K562 (cell line): ENCODE measurements around the gene CYP2A6. TPM values are rescaled to one million over a fixed set of nuclear protein-coding genes. Genes with fewer than 3 reads are reported as not detected.
A peak's percentile ranks its signal among the peaks of the same experiment; 100 is the strongest.

Experiments used
- CBFA2T3 ChIP-seq: fragments of 450-650 bp; IDR thresholded peaks from 2 replicates; pipeline ENCODE4 v1.6.1; 2017
- CREB3 ChIP-seq: fragments of 450-650 bp; conservative IDR thresholded peaks from 2 replicates; pipeline ENCODE4 v1.6.1; 2016; ENCODE audit warnings: missing genetic modification characterization, low read depth, mild to moderate bottlenecking, missing compliant biosample characterization, moderate library complexity
- DDX20 ChIP-seq: fragments of 450-650 bp; IDR thresholded peaks from 2 replicates; pipeline ENCODE4 v1.6.1; 2016; ENCODE audit warnings: missing genetic modification characterization, low read depth, mild to moderate bottlenecking, missing compliant biosample characterization, moderate library complexity
- DEAF1 ChIP-seq: fragments of 450-650 bp; formaldehyde crosslinking; IDR thresholded peaks from 2 replicates; pipeline ENCODE4 v1.4.0; 2020; ENCODE audit warnings: mild to moderate bottlenecking, moderate library complexity
- DPF2 ChIP-seq: fragments of 450-650 bp; IDR thresholded peaks from 2 replicates; pipeline ENCODE4 v1.6.1; 2016
- MBD2 ChIP-seq: sonication (generic); IDR thresholded peaks from 2 replicates; pipeline ENCODE4 v1.6.1; 2016; ENCODE audit warnings: low read depth, borderline replicate concordance
- MTA1 ChIP-seq: fragments of 450-650 bp; IDR thresholded peaks from 2 replicates; pipeline ENCODE4 v1.6.1; 2017; ENCODE audit warnings: borderline replicate concordance
- NBN ChIP-seq: fragments of 450-650 bp; IDR thresholded peaks from 2 replicates; pipeline ENCODE4 v1.6.1; 2016; ENCODE audit warnings: low read depth, mild to moderate bottlenecking
- PRDM10 ChIP-seq: fragments of 450-650 bp; IDR thresholded peaks from 2 replicates; pipeline ENCODE4 v1.6.1; 2018; ENCODE audit not compliant: partially characterized antibody
- SP1 ChIP-seq: sonication (generic); formaldehyde crosslinking; IDR thresholded peaks from 2 replicates; pipeline ENCODE4 v1.8.1; 2022; ENCODE audit warnings: mild to moderate bottlenecking, missing genetic modification reagents
- UBTF ChIP-seq, 2 experiments: IDR thresholded peaks; 2 replicates each; pipeline ENCODE4 v1.6.1; 2012; ENCODE audit warnings: improper control_type of control experiment in 2 of 2, low read depth in 2 of 2, low read length in 2 of 2, borderline replicate concordance in 1 of 2
- ZNF445 ChIP-seq: fragments of 250-450 bp; sonication (Bioruptor Pico); IDR thresholded peaks from 2 replicates; pipeline ENCODE4 v1.4.0; 2020; ENCODE audit warnings: low read depth, mild to moderate bottlenecking, moderate library complexity
- ZNF644 ChIP-seq: fragments of 200-800 bp; sonication (Bioruptor generic); IDR thresholded peaks from 2 replicates; pipeline ENCODE4 v1.6.1; 2016; ENCODE audit warnings: low read depth, missing genetic modification characterization, missing compliant biosample characterization
- polyA plus RNA-seq, 8 experiments: library from polyadenylated mRNA; depleted of rRNA in 4 of 8; stranded (reverse) in 5 of 8; unstranded in 3 of 8; fragments of >200 nt; fragmentation: Nextera tagmentation in 2 of 8; fragmentation: Illumina TruSeq in 1 of 8; extraction: Ambion mirVana in 2 of 8; extraction: Trizol in 1 of 8; gene quantifications; 2 replicates each; pipeline versions ENCODE4 v1.2.1 to v1.2.3, GENCODE V29; 2011 to 2014; ENCODE audit warnings: inconsistent platforms in 1 of 8, missing spikeins in 1 of 8
- total RNA-seq, 7 experiments: library from RNA; depleted of rRNA in 6 of 7; stranded (reverse); fragments of >200 nt in 6 of 7; fragmentation: Illumina TruSeq in 2 of 7; extraction: Trizol in 2 of 7; gene quantifications; 2 replicates each; pipeline versions ENCODE4 v1.2.1 to v1.2.3, GENCODE V29; 2011 to 2021; ENCODE audit warnings: low replicate concordance in 1 of 7

Gene CYP2A6
- total and polyA plus RNA-seq, 9 of the 15 experiments (the other 6 are each of a cell fraction or from before 2014, with no cell fraction given): 0.31 TPM; not detected in 8

- TF ChIP-seq MTA1 (peak; percentile 87; the same call in 1 of the 2 replicates), MBD2 (peak; percentile 76; the same call in 1 of the 2 replicates), DPF2 (peak; percentile 94), PRDM10 (peak; percentile 91), DDX20 (tag) (peak; percentile 78; the same call in 1 of the 2 replicates), NBN (peak; percentile 83; the same call in 1 of the 2 replicates), SP1 (CRISPR knock-in tag) (peak; percentile 85), ZNF644 (peak; percentile 94), ZNF445 (CRISPR knock-in tag) (0 out of 2 replicates have a peak, but pooled peaks have one; percentile 13), CREB3 (tag) (peak; percentile 92), UBTF (IDR thresholded peaks at IDR 0.05; ENCODE audit: borderline replicate concordance in 1 of 2, low read depth in 2 of 2, low read length in 2 of 2) (0 out of 4 replicates have a peak, but pooled peaks of 1 of the 2 experiments have one; percentile 41), DEAF1 (peak; percentile 31; the same call in 1 of the 2 replicates), CBFA2T3 (peak; percentile 95)
Observed at GRCh38 chr19:40822704-40823553, 27.3 kb downstream of the CYP2A6 start (continued).
